Osteoblast (primary cell): ENCODE measurements around the gene CAPZB. TPM values are rescaled to one million over a fixed set of nuclear protein-coding genes. Genes with fewer than 3 reads are reported as not detected.
A peak's percentile ranks its signal among the peaks of the same experiment; 100 is the strongest.

Experiments
- DNase-seq: peaks from one replicate; pipeline ENCODE4 v3.0.0; 2011; ENCODE audit warnings: low spot score, mixed read lengths; ENCODE audit not compliant: insufficient read length; ENCODE audit errors: missing footprints
- H2AFZ ChIP-seq: 2 replicates; pipeline ENCODE4 v1.6.0; 2011; ENCODE audit warnings: mild to moderate bottlenecking, low read length
- H3K27ac ChIP-seq: 2 replicates; pipeline ENCODE4 v1.5.1; 2011; ENCODE audit warnings: mild to moderate bottlenecking, low read depth, low read length, moderate library complexity
- H3K27me3 ChIP-seq: 2 replicates; pipeline ENCODE4 v1.6.0; 2012; ENCODE audit warnings: mild to moderate bottlenecking, control low read depth, inconsistent platforms, low read length, moderate library complexity; ENCODE audit not compliant: insufficient read depth
- H3K36me3 ChIP-seq: 2 replicates; pipeline ENCODE4 v1.5.1; 2011; ENCODE audit warnings: mild to moderate bottlenecking, low read length, control low read depth, moderate library complexity; ENCODE audit not compliant: insufficient read depth
- H3K4me1 ChIP-seq: 2 replicates; pipeline ENCODE4 v1.5.1; 2011; ENCODE audit warnings: mild to moderate bottlenecking, low read length, control low read depth, moderate library complexity; ENCODE audit not compliant: insufficient read depth
- H3K4me2 ChIP-seq: 2 replicates; pipeline ENCODE4 v1.6.0; 2011; ENCODE audit warnings: mild to moderate bottlenecking, low read length; ENCODE audit not compliant: insufficient read depth
- H3K4me3 ChIP-seq: fragments of 200-600 bp; sonication (generic); 3 replicates; pipeline ENCODE4 v1.5.1; 2012; ENCODE audit warnings: mild to moderate bottlenecking, low read length, inconsistent platforms; ENCODE audit not compliant: insufficient read depth
- H3K79me2 ChIP-seq: 2 replicates; pipeline ENCODE4 v1.6.0; 2012; ENCODE audit warnings: mild to moderate bottlenecking, low read length, control low read depth, inconsistent platforms; ENCODE audit not compliant: insufficient read depth
- H3K9me3 ChIP-seq: 2 replicates; pipeline ENCODE4 v1.5.1; 2011; ENCODE audit warnings: low read depth, low read length, control low read depth
- H4K20me1 ChIP-seq: 2 replicates; pipeline ENCODE4 v1.6.0; 2012; ENCODE audit warnings: mild to moderate bottlenecking, low read length, control low read depth; ENCODE audit not compliant: insufficient read depth
- total RNA-seq: library from RNA; depleted of rRNA; stranded (reverse); fragments of >200 nt; gene quantifications from 2 replicates; pipeline ENCODE4 v1.2.3, GENCODE V29; 2012
- TF ChIP-seq, protein P1 (sequence below): IDR thresholded peaks from 2 replicates; pipeline ENCODE4 v1.5.1; 2011; ENCODE audit warnings: mild to moderate bottlenecking, low read depth, low read length, moderate library complexity; ENCODE audit errors: extremely low read depth

CAPZB gene
- total RNA-seq, 1 donor = 217 TPM

DNA sequence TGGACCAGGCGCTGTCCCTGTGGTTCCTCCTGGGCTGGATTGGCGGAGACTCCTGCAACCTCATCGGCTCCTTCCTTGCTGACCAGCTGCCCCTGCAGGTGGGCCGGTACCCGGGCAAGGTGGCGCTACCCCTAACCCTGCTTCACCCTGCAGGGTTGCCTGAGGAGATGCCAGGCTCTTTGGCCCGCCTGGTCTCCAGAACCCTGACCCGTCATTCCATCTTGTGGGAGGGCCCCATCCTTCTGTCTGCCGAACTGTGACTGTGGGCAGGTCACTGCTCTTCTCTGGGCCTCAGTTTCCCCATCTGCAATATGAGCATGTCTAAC is 160.7 kb downstream of the CAPZB start:
- H3K27ac ChIP-seq = no peak overlapping the region
- H2AFZ ChIP-seq = no peak overlapping the region
- TF ChIP-seq, protein P1, sequence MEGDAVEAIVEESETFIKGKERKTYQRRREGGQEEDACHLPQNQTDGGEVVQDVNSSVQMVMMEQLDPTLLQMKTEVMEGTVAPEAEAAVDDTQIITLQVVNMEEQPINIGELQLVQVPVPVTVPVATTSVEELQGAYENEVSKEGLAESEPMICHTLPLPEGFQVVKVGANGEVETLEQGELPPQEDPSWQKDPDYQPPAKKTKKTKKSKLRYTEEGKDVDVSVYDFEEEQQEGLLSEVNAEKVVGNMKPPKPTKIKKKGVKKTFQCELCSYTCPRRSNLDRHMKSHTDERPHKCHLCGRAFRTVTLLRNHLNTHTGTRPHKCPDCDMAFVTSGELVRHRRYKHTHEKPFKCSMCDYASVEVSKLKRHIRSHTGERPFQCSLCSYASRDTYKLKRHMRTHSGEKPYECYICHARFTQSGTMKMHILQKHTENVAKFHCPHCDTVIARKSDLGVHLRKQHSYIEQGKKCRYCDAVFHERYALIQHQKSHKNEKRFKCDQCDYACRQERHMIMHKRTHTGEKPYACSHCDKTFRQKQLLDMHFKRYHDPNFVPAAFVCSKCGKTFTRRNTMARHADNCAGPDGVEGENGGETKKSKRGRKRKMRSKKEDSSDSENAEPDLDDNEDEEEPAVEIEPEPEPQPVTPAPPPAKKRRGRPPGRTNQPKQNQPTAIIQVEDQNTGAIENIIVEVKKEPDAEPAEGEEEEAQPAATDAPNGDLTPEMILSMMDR = no peak
- peaks cover 19% of the 10 kb centered on the region for H4K20me1 ChIP-seq
- no peak for DNase-seq
- H3K4me1 ChIP-seq = no peaks in the 10 kb centered on the region
- H3K4me3 ChIP-seq = no peak overlapping the region
- peaks cover 54% of the 10 kb centered on the region for H3K36me3 ChIP-seq
- H3K9me3 ChIP-seq = no peaks in the 10 kb centered on the region
- no peak overlapping the region for H3K4me2 ChIP-seq
- no peaks in the 10 kb centered on the region for H3K27me3 ChIP-seq
- peaks cover 21% of the 10 kb centered on the region for H3K79me2 ChIP-seq

DNA sequence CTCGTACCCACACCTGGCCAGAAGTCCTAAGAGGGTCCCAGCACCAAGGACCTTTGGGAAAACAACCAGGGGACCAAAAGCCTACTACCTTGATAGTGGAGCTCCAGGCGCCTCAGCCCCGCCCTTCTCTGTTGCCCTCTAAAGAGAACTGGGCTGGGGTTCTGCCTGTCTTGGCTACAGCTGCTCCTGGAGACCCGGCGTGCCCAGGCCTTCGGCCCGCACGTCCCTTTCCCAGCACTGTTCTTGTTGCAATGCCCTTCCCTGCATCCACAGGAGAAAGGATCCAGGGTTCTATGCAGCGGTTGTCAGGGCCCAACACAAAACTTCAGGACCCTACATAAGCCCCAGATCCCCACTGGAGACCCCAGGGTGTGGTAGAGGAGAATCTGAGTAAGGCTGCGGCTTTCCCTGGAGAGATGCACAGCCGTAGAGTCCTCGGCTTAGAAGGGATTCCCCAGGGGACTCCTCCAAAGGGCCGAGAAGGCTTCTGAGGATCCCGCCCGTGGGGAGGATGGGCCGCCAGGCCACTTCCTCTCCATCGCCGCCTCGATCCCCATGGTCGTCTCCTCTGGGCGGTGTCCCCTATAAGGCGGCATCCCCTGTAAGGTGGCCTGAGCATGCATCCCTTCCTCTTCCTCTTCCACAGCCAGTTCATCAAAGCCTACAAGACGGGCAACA is 161.2 kb downstream of the CAPZB start:
- Histone ChIP-seq H2AFZ (no peak overlapping the region), H3K4me1 (no peaks in the 10 kb centered on the region), H3K4me3 (no peak overlapping the region), H3K4me2 (no peak overlapping the region), H3K27ac (no peak overlapping the region), H4K20me1 (peaks cover 19% of the 10 kb centered on the region), H3K27me3 (no peaks in the 10 kb centered on the region), H3K36me3 (peaks cover 52% of the 10 kb centered on the region), H3K79me2 (peaks cover 26% of the 10 kb centered on the region), H3K9me3 (no peaks in the 10 kb centered on the region)
- TF ChIP-seq, protein P1 = no peak
- DNase-seq = peak; percentile 64

DNA sequence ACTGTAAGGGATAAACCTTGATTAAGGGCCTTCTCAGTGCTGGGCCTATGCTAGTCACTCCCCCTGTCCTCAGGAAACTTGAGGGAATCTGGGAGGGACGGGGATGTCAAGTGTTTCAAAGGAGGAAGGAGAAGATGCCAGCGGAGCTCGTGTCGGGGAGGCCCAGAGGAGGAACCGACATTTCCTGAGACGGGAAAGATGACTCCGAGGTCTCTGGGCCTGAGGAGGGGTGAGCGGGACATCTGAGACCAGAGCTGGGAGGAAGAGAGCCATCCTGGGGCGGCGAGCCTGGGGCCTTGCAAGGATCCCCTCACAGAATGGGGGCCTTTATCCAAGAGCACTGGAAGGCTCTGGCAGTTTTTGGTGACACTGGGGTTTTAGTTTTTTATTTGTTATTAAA is 162.9 kb downstream of the CAPZB start:
- no peak overlapping the region for H3K4me2 ChIP-seq
- no peak for DNase-seq
- H3K36me3 ChIP-seq = peaks cover 58% of the 10 kb centered on the region
- H3K4me1 ChIP-seq = no peaks in the 10 kb centered on the region
- TF ChIP-seq, protein P1 = no peak
- H3K9me3 ChIP-seq = no peaks in the 10 kb centered on the region
- no peaks in the 10 kb centered on the region for H3K27me3 ChIP-seq
- no peak overlapping the region for H3K4me3 ChIP-seq
- no peak overlapping the region for H2AFZ ChIP-seq
- peaks cover 19% of the 10 kb centered on the region for H4K20me1 ChIP-seq
- no peak overlapping the region for H3K27ac ChIP-seq
- peaks cover 40% of the 10 kb centered on the region for H3K79me2 ChIP-seq

DNA sequence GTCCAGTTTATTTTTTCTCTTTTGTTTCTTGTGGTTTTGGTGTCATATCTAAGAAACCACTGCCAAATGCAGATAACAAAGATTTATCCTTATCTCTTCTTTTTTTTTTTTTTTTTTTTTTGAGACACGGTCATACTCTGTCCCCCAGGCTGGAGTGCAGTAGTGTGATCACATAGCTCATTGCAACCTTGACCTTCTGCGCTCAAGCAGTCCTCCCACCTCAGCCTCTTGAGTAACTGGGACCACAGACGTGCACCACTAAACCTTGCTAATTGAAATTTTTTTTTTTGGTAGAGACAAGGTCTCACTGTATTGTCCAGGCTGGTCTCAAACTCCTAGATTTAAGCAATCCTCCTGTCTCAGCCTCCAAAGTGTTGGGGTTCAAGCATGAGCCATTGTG is 164.3 kb downstream of the CAPZB start:
- H3K27me3 ChIP-seq = no peaks in the 10 kb centered on the region
- no peak overlapping the region for H3K4me2 ChIP-seq
- no peak overlapping the region for H3K4me3 ChIP-seq
- H3K4me1 ChIP-seq = no peaks in the 10 kb centered on the region
- H3K36me3 ChIP-seq = peaks cover 53% of the 10 kb centered on the region
- DNase-seq = no peak
- no peaks in the 10 kb centered on the region for H3K9me3 ChIP-seq
- H3K79me2 ChIP-seq = peaks cover 53% of the 10 kb centered on the region
- TF ChIP-seq, protein P1 = no peak
- H3K27ac ChIP-seq = no peak overlapping the region
- H4K20me1 ChIP-seq = peaks cover 25% of the 10 kb centered on the region
- no peak overlapping the region for H2AFZ ChIP-seq
